ENCODE results near the gene ODF2L. TPM values are rescaled to one million over a fixed set of nuclear protein-coding genes. Genes with fewer than 3 reads are reported as not detected.

The ODF2L gene
- total RNA-seq, 1 donor from 2014 or later = 13.4 TPM

DNA sequence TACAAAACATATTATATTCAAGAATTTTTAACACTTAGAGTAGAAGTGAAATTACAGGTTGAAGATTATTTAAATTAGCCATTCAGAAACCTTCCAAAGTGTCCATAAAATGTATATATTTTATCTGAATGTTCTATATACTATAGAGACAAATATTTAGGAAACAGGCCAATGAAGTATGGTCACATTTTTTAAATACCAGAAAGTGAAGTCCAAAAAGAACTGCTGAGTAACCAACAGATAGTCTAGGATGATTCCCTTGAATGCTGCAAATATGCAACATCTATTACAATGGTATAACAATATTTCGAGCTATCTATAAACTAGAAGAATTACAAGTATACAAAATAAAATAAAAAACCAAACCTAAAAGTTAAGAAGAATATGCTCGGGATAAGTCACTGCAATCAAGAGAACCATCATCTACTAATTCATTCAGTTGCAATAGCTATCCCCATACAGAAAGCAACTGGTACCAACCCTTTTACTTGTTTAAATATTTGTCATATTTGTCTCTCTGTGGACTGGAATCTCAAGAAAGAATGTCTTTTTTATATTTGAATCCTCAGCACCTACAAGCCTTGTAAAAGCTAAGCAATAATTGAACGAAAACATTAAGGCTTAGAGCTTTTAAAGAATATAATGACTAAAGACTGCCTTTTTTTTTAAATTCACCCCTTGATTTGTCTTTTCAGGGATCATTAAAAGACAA, 8.1 kb downstream of the ODF2L start:
- FAIRE-seq (no peak), DNase-seq (ENCODE audit: low read depth) (no peak)
- TF ChIP-seq, protein P1, sequence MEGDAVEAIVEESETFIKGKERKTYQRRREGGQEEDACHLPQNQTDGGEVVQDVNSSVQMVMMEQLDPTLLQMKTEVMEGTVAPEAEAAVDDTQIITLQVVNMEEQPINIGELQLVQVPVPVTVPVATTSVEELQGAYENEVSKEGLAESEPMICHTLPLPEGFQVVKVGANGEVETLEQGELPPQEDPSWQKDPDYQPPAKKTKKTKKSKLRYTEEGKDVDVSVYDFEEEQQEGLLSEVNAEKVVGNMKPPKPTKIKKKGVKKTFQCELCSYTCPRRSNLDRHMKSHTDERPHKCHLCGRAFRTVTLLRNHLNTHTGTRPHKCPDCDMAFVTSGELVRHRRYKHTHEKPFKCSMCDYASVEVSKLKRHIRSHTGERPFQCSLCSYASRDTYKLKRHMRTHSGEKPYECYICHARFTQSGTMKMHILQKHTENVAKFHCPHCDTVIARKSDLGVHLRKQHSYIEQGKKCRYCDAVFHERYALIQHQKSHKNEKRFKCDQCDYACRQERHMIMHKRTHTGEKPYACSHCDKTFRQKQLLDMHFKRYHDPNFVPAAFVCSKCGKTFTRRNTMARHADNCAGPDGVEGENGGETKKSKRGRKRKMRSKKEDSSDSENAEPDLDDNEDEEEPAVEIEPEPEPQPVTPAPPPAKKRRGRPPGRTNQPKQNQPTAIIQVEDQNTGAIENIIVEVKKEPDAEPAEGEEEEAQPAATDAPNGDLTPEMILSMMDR (IDR thresholded peaks at IDR 0.05; ENCODE audit: insufficient read depth, low read length, severe bottlenecking) = no peak
- Histone ChIP-seq H3K4me3 (ENCODE audit: low read depth, low read length) (no peak overlapping the region), H3K27me3 (ENCODE audit: control insufficient read depth, insufficient read depth, low read length) (no peaks in the 10 kb centered on the region), H3K36me3 (ENCODE audit: control insufficient read depth, insufficient read depth, low read length) (no peaks in the 10 kb centered on the region)

DNA sequence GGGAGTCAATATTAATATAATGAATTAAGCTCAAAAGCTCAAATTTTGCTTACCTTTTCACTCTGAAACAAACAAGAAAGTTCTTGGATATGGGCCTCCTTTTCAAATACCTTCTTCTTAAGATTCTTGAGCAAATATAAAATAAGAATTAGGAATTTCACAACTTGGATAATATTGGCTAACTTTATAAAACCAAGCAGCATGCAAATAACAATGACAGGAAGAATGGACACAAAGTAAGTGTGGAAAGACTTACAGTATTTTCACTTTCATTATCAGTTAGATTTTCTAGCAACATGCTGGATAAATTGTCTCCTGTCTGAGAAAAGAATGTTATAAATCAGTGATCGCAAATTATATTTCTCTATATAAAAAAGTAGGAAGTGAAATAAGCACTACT, 13.2 kb downstream of the ODF2L start:
- H3K27me3 ChIP-seq (ENCODE audit: control insufficient read depth, insufficient read depth, low read length) = no peaks in the 10 kb centered on the region
- TF ChIP-seq, protein P1 (IDR thresholded peaks at IDR 0.05; ENCODE audit: insufficient read depth, low read length, severe bottlenecking) = no peak
- DNase-seq (ENCODE audit: low read depth) = no peak
- H3K4me3 ChIP-seq (ENCODE audit: low read depth, low read length) = no peak overlapping the region
- H3K36me3 ChIP-seq (ENCODE audit: control insufficient read depth, insufficient read depth, low read length) = no peaks in the 10 kb centered on the region
- FAIRE-seq = no peak

DNA sequence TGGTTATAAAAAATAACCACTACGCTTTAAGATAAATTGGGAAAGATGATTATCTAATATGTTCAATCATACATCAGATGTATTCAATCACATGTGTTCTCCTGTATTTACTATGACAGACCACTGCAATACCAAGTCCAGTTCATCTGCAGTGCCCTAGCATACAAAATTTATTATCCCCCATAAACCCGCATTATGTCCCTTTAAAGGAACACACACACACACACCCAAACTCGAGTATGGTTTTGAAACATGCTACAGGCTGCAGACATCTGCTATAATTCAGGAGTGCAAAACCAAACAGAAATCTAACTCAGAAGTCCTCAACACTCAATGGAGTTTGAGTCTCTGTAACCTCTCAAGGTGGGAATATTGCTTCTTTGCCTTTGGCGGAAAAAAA, 14.9 kb downstream of the ODF2L start:
- no peak overlapping the region for H3K4me3 ChIP-seq (ENCODE audit: low read depth, low read length)
- TF ChIP-seq, protein P1 (IDR thresholded peaks at IDR 0.05; ENCODE audit: insufficient read depth, low read length, severe bottlenecking) = no peak
- no peak for FAIRE-seq
- H3K36me3 ChIP-seq (ENCODE audit: control insufficient read depth, insufficient read depth, low read length) = peaks cover 1% of the 10 kb centered on the region
- no peak for DNase-seq (ENCODE audit: low read depth)
- no peaks in the 10 kb centered on the region for H3K27me3 ChIP-seq (ENCODE audit: control insufficient read depth, insufficient read depth, low read length)

DNA sequence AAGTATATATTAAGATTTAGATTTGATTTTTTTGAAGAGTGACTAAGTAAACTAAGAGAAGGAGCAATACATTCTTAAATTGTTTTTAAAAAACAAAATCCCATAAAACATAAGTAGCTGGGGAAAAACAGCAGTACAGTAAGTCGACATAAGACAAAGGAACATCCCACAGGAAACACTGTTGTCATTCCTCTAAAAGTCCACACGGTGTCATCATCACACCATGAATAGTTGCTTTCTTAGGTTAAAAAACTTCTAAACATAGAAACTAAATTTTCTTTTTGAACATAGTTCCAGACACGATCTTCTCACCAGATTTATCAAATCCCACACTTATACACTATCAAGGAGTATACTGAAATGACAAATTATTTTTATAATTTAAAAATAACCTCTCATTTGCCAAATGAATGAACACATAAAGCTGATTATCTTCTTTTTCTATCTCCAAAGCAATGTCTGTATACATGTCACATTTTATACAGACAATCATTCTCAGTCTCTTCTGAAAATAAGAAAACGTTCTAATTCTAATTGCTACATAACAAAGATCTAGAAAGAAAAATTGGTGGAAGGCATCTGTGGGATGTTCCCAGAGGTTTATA, 15.8 kb downstream of the ODF2L start:
- TF ChIP-seq, protein P1 (IDR thresholded peaks at IDR 0.05; ENCODE audit: insufficient read depth, low read length, severe bottlenecking) = peak; percentile 53
- peaks cover 4% of the 10 kb centered on the region for H3K36me3 ChIP-seq (ENCODE audit: control insufficient read depth, insufficient read depth, low read length)
- DNase-seq (ENCODE audit: low read depth) (peak; percentile 75), FAIRE-seq (no peak)
- no peak overlapping the region for H3K4me3 ChIP-seq (ENCODE audit: low read depth, low read length)
- no peaks in the 10 kb centered on the region for H3K27me3 ChIP-seq (ENCODE audit: control insufficient read depth, insufficient read depth, low read length)

DNA sequence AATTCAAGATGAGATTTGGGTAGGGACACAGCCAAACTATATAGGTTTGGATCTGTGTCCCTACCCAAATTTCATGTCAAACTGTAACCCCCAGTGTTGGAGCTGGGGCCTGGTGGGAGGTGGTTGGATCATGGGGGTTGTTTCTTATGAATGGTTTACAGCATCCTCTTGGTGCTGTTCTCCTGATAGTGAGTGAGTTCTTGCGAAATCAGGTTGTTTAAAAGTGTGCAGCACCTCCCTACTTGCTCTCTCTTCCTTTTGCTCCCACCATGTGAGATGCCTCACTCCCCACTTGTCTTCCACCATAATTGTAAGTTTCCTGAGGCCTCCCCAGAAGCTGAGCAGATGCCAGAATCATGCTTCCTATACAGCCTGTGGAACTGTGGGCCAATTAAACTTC, 17.3 kb downstream of the ODF2L start:
- Histone ChIP-seq H3K27me3 (ENCODE audit: control insufficient read depth, insufficient read depth, low read length) (no peaks in the 10 kb centered on the region), H3K36me3 (ENCODE audit: control insufficient read depth, insufficient read depth, low read length) (peaks cover 5% of the 10 kb centered on the region), H3K4me3 (ENCODE audit: low read depth, low read length) (no peak overlapping the region)
- TF ChIP-seq, protein P1 (IDR thresholded peaks at IDR 0.05; ENCODE audit: insufficient read depth, low read length, severe bottlenecking) = no peak
- DNase-seq (ENCODE audit: low read depth) (no peak), FAIRE-seq (no peak)

All from bronchial epithelial cell (primary cell).